GM12873 (cell line): ENCODE measurements around the gene MEIG1.

Experiments
- TF ChIP-seq, protein P1 (sequence below): IDR thresholded peaks from 2 replicates; pipeline ENCODE4 v1.5.1; 2012; ENCODE audit warnings: low read depth, mild to moderate bottlenecking, moderate library complexity, low read length, control low read depth; ENCODE audit not compliant: insufficient read depth; ENCODE audit errors: missing control alignments

Gene MEIG1

DNA sequence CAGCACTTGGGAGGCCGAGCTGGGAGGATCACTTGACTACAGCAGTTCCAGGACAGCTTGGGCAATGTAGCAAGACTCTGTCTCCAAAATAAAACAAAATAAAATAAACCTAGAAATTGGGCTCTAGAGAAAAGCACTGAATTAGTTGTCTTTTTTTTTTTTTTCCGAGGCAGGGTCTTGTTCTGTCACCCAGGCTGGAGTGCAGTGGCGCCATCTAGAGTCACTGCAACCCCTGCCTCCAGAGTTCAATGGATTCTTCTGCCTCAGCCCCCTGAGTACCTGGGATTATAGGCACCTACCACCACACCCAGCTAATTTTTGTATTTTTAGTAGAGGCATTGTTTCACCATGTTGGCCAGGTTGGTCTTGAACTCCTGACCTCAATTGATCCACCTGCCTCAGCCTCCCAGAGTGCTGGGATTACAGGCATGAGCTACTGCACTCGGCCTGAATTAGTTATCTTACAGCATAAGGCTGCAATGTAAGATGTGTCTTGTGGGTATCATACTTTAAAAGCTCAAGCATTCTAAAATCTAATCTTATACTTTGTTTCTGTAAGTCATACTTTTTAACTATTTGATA is 12.8 kb downstream of the MEIG1 start:
- TF ChIP-seq, protein P1, sequence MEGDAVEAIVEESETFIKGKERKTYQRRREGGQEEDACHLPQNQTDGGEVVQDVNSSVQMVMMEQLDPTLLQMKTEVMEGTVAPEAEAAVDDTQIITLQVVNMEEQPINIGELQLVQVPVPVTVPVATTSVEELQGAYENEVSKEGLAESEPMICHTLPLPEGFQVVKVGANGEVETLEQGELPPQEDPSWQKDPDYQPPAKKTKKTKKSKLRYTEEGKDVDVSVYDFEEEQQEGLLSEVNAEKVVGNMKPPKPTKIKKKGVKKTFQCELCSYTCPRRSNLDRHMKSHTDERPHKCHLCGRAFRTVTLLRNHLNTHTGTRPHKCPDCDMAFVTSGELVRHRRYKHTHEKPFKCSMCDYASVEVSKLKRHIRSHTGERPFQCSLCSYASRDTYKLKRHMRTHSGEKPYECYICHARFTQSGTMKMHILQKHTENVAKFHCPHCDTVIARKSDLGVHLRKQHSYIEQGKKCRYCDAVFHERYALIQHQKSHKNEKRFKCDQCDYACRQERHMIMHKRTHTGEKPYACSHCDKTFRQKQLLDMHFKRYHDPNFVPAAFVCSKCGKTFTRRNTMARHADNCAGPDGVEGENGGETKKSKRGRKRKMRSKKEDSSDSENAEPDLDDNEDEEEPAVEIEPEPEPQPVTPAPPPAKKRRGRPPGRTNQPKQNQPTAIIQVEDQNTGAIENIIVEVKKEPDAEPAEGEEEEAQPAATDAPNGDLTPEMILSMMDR: peak; percentile 81

DNA sequence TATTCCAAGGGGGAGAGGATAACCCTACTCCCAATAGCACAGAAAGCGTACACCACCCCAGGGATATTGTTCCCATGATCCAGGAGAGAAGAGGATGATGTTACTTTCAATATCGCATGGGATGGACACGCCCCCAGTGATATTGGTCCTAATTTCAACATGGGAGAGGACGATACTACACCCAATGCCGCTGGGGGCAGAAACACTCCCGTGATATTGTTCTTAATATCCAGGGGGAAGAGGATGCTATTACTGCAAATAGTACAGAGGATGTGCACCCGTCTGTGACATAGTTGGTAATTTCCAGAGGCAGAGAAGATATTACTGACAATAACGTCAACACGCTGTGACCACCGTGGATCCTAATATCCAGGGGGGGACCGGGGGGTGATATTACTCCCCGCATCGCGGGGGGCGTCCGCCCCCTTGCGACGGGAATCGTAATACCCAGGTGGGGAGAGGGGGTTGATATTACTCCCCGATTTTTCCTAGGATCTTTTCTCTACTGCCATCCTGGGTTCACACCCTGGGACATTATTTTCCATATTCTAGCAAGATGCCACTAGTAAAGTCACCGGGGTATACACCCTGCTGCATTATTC is 16.6 kb downstream of the MEIG1 start:
- TF ChIP-seq, protein P1: peak; percentile 35

DNA sequence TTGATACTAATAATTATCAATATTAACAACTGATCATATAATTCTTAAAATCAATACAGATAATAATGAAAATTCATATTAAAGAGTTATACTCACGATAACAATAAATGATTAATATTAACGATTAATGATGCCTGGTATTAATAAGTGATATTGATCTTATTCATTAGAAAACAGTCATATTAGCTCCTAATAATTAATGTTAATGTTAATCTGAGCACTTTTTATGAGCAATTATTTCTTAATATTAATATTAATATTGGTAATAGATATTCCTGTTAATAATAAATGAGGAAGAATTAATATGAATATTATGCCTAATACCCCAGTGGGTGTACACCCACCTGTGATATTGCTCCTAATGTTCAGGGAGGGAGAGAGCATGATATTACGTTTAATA is 23.6 kb downstream of the MEIG1 start:
- TF ChIP-seq, protein P1: no peak

DNA sequence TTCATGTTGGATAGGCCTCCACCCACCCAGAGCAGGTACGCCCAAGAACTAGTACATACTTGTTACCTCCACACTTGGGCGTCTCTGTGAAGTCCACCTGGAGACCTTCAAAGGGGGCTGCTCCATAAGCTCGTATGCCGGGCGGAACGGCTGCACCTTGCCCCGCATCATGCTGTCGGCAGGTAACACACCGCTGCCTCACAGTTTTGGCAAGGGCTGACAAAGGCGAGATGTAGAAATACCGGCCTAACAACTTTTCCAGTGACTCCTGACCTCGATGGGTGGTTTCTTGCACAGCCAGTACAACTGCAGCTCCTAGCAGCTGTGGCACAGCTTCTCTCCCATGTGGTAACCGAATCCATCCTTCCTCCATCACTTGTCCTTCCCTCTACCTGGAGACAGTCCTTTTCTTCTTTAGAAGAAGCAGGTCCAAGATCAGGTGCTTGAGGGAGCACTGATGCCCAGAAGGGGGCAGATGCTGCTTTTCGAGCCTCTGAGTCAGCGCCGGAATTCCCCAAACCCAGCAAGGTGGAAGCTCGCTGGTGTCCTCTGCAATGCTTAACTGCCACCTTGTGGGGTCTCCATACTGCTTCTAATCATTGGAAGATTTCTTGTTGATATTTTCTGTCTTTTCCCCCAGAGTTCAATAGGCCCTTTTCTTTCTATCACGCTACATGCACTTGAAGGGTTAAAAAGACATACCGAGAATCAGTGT is 32.0 kb downstream of the MEIG1 start:
- TF ChIP-seq, protein P1: peak; percentile 53

DNA sequence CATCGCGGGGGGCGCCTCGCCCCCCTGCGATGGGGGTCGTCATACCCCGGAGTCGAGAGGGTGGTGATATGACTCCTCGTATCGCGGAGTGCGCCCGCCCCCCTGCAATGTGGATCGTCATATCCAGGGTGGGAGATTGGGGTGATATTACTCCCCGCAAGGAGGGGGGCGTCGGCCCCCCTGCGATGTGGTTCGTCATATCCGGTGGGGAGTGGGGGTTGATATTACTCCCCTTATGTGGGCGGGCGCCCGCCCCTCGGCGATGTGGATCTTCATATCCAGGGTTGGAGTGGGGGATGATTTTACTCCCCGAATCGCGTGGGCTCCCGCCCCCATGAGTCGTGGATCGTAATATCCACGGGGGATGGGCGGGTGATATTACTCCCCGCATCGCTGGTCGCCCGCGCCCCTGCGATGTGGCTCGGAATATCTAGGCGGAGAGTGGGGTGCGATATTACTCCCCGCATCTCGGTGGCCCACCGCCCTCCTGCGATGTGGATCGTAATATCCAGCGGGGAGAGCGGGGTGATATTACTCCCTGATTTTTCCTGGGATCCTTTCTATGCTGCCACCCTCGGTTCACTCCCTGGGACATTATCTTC is 36.9 kb downstream of the MEIG1 start:
- TF ChIP-seq, protein P1: no peak

DNA sequence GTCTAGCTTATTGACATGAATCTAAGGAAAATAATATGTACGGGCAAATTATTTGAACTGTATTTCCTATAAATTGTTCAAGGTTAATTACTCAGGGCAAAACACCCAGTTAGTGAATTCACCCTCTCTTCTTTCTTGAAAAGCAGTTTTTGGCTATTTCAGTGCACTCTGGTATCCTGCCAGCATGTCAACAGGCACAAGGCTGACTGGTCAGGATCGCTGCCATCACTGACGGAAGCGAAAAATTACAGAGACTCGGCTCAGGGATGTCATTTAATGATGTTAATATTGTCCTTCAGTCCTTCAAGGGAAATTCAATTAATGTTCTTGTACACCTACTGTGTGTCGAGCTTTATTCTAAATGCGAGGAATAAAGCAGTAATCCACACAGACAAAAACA is 56.3 kb downstream of the MEIG1 start:
- TF ChIP-seq, protein P1: no peak
